Progenitor cell of endocrine pancreas (in vitro differentiated cells): ENCODE measurements around the gene IBA57. TPM values are rescaled to one million over a fixed set of nuclear protein-coding genes. Genes with fewer than 3 reads are reported as not detected.
A peak's percentile ranks its signal among the peaks of the same experiment; 100 is the strongest.

Experiments
- DNase-seq: peaks from one replicate; pipeline ENCODE4 v3.0.0; 2021; ENCODE audit warnings: low spot score; ENCODE audit not compliant: unreplicated experiment
- H3K27ac Mint-ChIP-seq: 2 replicates; pipeline ENCODE4 v1.8.0; 2021; ENCODE audit warnings: mild to moderate bottlenecking, moderate library complexity, mixed read lengths
- H3K27me3 Mint-ChIP-seq: 2 replicates; pipeline ENCODE4 v1.8.0; 2021; ENCODE audit warnings: mixed read lengths
- H3K36me3 Mint-ChIP-seq: 2 replicates; pipeline ENCODE4 v1.8.0; 2022; ENCODE audit warnings: mixed read lengths; ENCODE audit not compliant: insufficient read depth
- H3K4me1 Mint-ChIP-seq: 2 replicates; pipeline ENCODE4 v1.8.0; 2021; ENCODE audit warnings: low read depth, mixed read lengths
- H3K4me3 Mint-ChIP-seq: 2 replicates; pipeline ENCODE4 v1.8.0; 2021; ENCODE audit warnings: low read depth, mild to moderate bottlenecking, moderate library complexity, mixed read lengths
- H3K9me3 Mint-ChIP-seq: 2 replicates; pipeline ENCODE4 v1.8.0; 2021; ENCODE audit warnings: low read depth, mixed read lengths
- CTCF ChIP-seq: fragments of 200-600 bp; sonication (generic); IDR thresholded peaks from one replicate; pipeline ENCODE4 v1.5.0; 2021; ENCODE audit warnings: antibody characterized with exemption, mild to moderate bottlenecking; ENCODE audit not compliant: unreplicated experiment
- total RNA-seq: library from RNA; stranded (reverse); gene quantifications from 2 replicates; pipeline ENCODE4 v1.2.1, GENCODE V29; 2021

The IBA57 gene
- total RNA-seq, 1 donor from 2014 or later = 11.2 TPM

GRCh38 chr1:228210712-228211530, 45.3 kb downstream of the IBA57 start:
- H3K9me3 Mint-ChIP-seq = no peaks in the 10 kb centered on the region
- H3K36me3 Mint-ChIP-seq = peaks cover 1% of the 10 kb centered on the region
- no peak for TF ChIP-seq CTCF
- no peak overlapping the region for H3K27ac Mint-ChIP-seq
- no peak for DNase-seq
- H3K4me1 Mint-ChIP-seq = peaks cover 2% of the 10 kb centered on the region
- peaks cover 11% of the 10 kb centered on the region for H3K27me3 Mint-ChIP-seq
- H3K4me3 Mint-ChIP-seq = no peak overlapping the region

GRCh38 chr1:228211531-228212414, 46.2 kb downstream of the IBA57 start:
- no peak for DNase-seq
- Mint-ChIP-seq H3K27ac (no peak overlapping the region), H3K4me3 (no peak overlapping the region), H3K4me1 (no peaks in the 10 kb centered on the region), H3K36me3 (peaks cover 1% of the 10 kb centered on the region), H3K9me3 (no peaks in the 10 kb centered on the region), H3K27me3 (peaks cover 8% of the 10 kb centered on the region)
- no peak for TF ChIP-seq CTCF

GRCh38 chr1:228212415-228212965, 46.9 kb downstream of the IBA57 start:
- DNase-seq = no peak
- no peak for TF ChIP-seq CTCF
- H3K4me1 Mint-ChIP-seq = no peaks in the 10 kb centered on the region
- peaks cover 1% of the 10 kb centered on the region for H3K36me3 Mint-ChIP-seq
- H3K9me3 Mint-ChIP-seq = no peaks in the 10 kb centered on the region
- H3K4me3 Mint-ChIP-seq = peak overlapping the region; percentile 47
- peaks cover 8% of the 10 kb centered on the region for H3K27me3 Mint-ChIP-seq
- no peak overlapping the region for H3K27ac Mint-ChIP-seq

- DNase-seq = peak; percentile 79
- peaks cover 8% of the 10 kb centered on the region for H3K27me3 Mint-ChIP-seq
- no peaks in the 10 kb centered on the region for H3K9me3 Mint-ChIP-seq
- H3K4me1 Mint-ChIP-seq = no peaks in the 10 kb centered on the region
- peak; percentile 59 for TF ChIP-seq CTCF
- H3K4me3 Mint-ChIP-seq = peak overlapping the region; percentile 83
- peaks cover 1% of the 10 kb centered on the region for H3K36me3 Mint-ChIP-seq
- peak overlapping the region; percentile 92 for H3K27ac Mint-ChIP-seq
Measured at GRCh38 chr1:228212966-228213844, 47.6 kb downstream of the IBA57 start.
